ENCODE results near the gene ASPSCR1. TPM values are rescaled to one million over a fixed set of nuclear protein-coding genes. Genes with fewer than 3 reads are reported as not detected.

Gene ASPSCR1
- total RNA-seq, 2 donors from 2014 or later: 20.6 to 41.3 TPM

GRCh38 chr17:82034371-82035011 is 57.1 kb downstream of the ASPSCR1 start:
- no peaks in the 10 kb centered on the region for H3K36me3 ChIP-seq
- ATAC-seq (ENCODE audit: insufficient number of reproducible peaks, low FRiP score, low read depth): no peak
- peaks cover 13 to 35% of the 10 kb centered on the region in 2 donors for H3K4me1 ChIP-seq (ENCODE audit: control insufficient read depth in 1 of 2, low read depth in 2 of 2)
- no peaks in the 10 kb centered on the region for H3K27me3 ChIP-seq (replicated peaks; ENCODE audit: insufficient read depth)
- no peak overlapping the region for H3K27ac ChIP-seq
- DNase-seq (ENCODE audit: low spot score): no peak
- no peak overlapping the region for H3K4me3 ChIP-seq
- no peak for TF ChIP-seq CTCF (IDR thresholded peaks at IDR 0.05)
- H3K9me3 ChIP-seq: no peaks in the 10 kb centered on the region

- H3K9me3 ChIP-seq: no peaks in the 10 kb centered on the region
- no peaks in the 10 kb centered on the region for H3K36me3 ChIP-seq
- peaks cover 8 to 28% of the 10 kb centered on the region in 2 donors for H3K4me1 ChIP-seq (ENCODE audit: control insufficient read depth in 1 of 2, low read depth in 2 of 2)
- no peak overlapping the region for H3K4me3 ChIP-seq
- DNase-seq (ENCODE audit: low spot score) (no peak), ATAC-seq (ENCODE audit: insufficient number of reproducible peaks, low FRiP score, low read depth) (no peak)
- no peak overlapping the region for H3K27ac ChIP-seq
- no peak for TF ChIP-seq CTCF (IDR thresholded peaks at IDR 0.05)
- no peaks in the 10 kb centered on the region for H3K27me3 ChIP-seq (replicated peaks; ENCODE audit: insufficient read depth)
Observed at GRCh38 chr17:82035488-82035887, 58.1 kb downstream of the ASPSCR1 start.

- Histone ChIP-seq H3K9me3 (no peaks in the 10 kb centered on the region), H3K4me3 (peak overlapping the region; percentile 85), H3K27ac (peak overlapping the region; percentile 95), H3K4me1 (ENCODE audit: control insufficient read depth in 1 of 2, low read depth in 2 of 2) (peaks cover 8 to 22% of the 10 kb centered on the region in 2 donors), H3K36me3 (no peaks in the 10 kb centered on the region), H3K27me3 (replicated peaks; ENCODE audit: insufficient read depth) (no peaks in the 10 kb centered on the region)
- ATAC-seq (ENCODE audit: insufficient number of reproducible peaks, low FRiP score, low read depth) (no peak), DNase-seq (ENCODE audit: low spot score) (no peak)
- TF ChIP-seq CTCF (IDR thresholded peaks at IDR 0.05): no peak
Observed at GRCh38 chr17:82035956-82036633, 58.7 kb downstream of the ASPSCR1 start.

GRCh38 chr17:82036634-82037091 is 59.2 kb downstream of the ASPSCR1 start:
- H3K4me1 ChIP-seq (ENCODE audit: control insufficient read depth in 1 of 2, low read depth in 2 of 2): peaks cover 8 to 20% of the 10 kb centered on the region in 2 donors
- H3K36me3 ChIP-seq: no peaks in the 10 kb centered on the region
- TF ChIP-seq CTCF (IDR thresholded peaks at IDR 0.05): no peak
- peak overlapping the region; percentile 95 for H3K27ac ChIP-seq
- ATAC-seq (ENCODE audit: insufficient number of reproducible peaks, low FRiP score, low read depth) (no peak), DNase-seq (ENCODE audit: low spot score) (no peak)
- H3K9me3 ChIP-seq: no peaks in the 10 kb centered on the region
- no peaks in the 10 kb centered on the region for H3K27me3 ChIP-seq (replicated peaks; ENCODE audit: insufficient read depth)
- H3K4me3 ChIP-seq: peak overlapping the region; percentile 85

- H3K27me3 ChIP-seq (replicated peaks; ENCODE audit: insufficient read depth): no peaks in the 10 kb centered on the region
Observed at GRCh38 chr17:82037092-82037888, 59.9 kb downstream of the ASPSCR1 start, which contains the start of gene DCXR. DCXR (minus strand) TSS chr17:82037697; CDS start chr17:82037682, 15 bp downstream.

More at GRCh38 chr17:82037092-82037888, 59.9 kb downstream of the ASPSCR1 start, which contains the start of gene DCXR:
- peaks cover 5 to 20% of the 10 kb centered on the region in 2 donors for H3K4me1 ChIP-seq (ENCODE audit: control insufficient read depth in 1 of 2, low read depth in 2 of 2)
- TF ChIP-seq CTCF (IDR thresholded peaks at IDR 0.05): peak; percentile 56
- ATAC-seq (ENCODE audit: insufficient number of reproducible peaks, low FRiP score, low read depth) (peak; percentile 93), DNase-seq (ENCODE audit: low spot score) (peak; percentile 88)
- peak within 1 kb of the TSS; percentile 95 for H3K27ac ChIP-seq
- H3K9me3 ChIP-seq: no peaks in the 10 kb centered on the region
- H3K4me3 ChIP-seq: peak within 1 kb of the TSS; percentile 85
- no peaks in the 10 kb centered on the region for H3K36me3 ChIP-seq

All from thoracic aorta (tissue), 2 donors.